Osteoblast (primary cell): ENCODE data around the gene EYS. TPM values are rescaled to one million over a fixed set of nuclear protein-coding genes. Genes with fewer than 3 reads are reported as not detected.

Experiments used
- DNase-seq: peaks from one replicate; pipeline ENCODE4 v3.0.0; 2011; ENCODE audit warnings: low spot score, mixed read lengths; ENCODE audit not compliant: insufficient read length; ENCODE audit errors: missing footprints
- H2AFZ ChIP-seq: 2 replicates; pipeline ENCODE4 v1.6.0; 2011; ENCODE audit warnings: mild to moderate bottlenecking, low read length
- H3K27ac ChIP-seq: 2 replicates; pipeline ENCODE4 v1.5.1; 2011; ENCODE audit warnings: mild to moderate bottlenecking, low read depth, low read length, moderate library complexity
- H3K27me3 ChIP-seq: 2 replicates; pipeline ENCODE4 v1.6.0; 2012; ENCODE audit warnings: mild to moderate bottlenecking, control low read depth, inconsistent platforms, low read length, moderate library complexity; ENCODE audit not compliant: insufficient read depth
- H3K36me3 ChIP-seq: 2 replicates; pipeline ENCODE4 v1.5.1; 2011; ENCODE audit warnings: mild to moderate bottlenecking, low read length, control low read depth, moderate library complexity; ENCODE audit not compliant: insufficient read depth
- H3K4me1 ChIP-seq: 2 replicates; pipeline ENCODE4 v1.5.1; 2011; ENCODE audit warnings: mild to moderate bottlenecking, low read length, control low read depth, moderate library complexity; ENCODE audit not compliant: insufficient read depth
- H3K4me2 ChIP-seq: 2 replicates; pipeline ENCODE4 v1.6.0; 2011; ENCODE audit warnings: mild to moderate bottlenecking, low read length; ENCODE audit not compliant: insufficient read depth
- H3K4me3 ChIP-seq: fragments of 200-600 bp; sonication (generic); 3 replicates; pipeline ENCODE4 v1.5.1; 2012; ENCODE audit warnings: mild to moderate bottlenecking, low read length, inconsistent platforms; ENCODE audit not compliant: insufficient read depth
- H3K79me2 ChIP-seq: 2 replicates; pipeline ENCODE4 v1.6.0; 2012; ENCODE audit warnings: mild to moderate bottlenecking, low read length, control low read depth, inconsistent platforms; ENCODE audit not compliant: insufficient read depth
- H3K9me3 ChIP-seq: 2 replicates; pipeline ENCODE4 v1.5.1; 2011; ENCODE audit warnings: low read depth, low read length, control low read depth
- H4K20me1 ChIP-seq: 2 replicates; pipeline ENCODE4 v1.6.0; 2012; ENCODE audit warnings: mild to moderate bottlenecking, low read length, control low read depth; ENCODE audit not compliant: insufficient read depth
- total RNA-seq: library from RNA; depleted of rRNA; stranded (reverse); fragments of >200 nt; gene quantifications from 2 replicates; pipeline ENCODE4 v1.2.3, GENCODE V29; 2012
- TF ChIP-seq, protein P1 (sequence below): IDR thresholded peaks from 2 replicates; pipeline ENCODE4 v1.5.1; 2011; ENCODE audit warnings: mild to moderate bottlenecking, low read depth, low read length, moderate library complexity; ENCODE audit errors: extremely low read depth

Gene EYS
- total RNA-seq, 1 donor, result under 0.01 TPM

DNA sequence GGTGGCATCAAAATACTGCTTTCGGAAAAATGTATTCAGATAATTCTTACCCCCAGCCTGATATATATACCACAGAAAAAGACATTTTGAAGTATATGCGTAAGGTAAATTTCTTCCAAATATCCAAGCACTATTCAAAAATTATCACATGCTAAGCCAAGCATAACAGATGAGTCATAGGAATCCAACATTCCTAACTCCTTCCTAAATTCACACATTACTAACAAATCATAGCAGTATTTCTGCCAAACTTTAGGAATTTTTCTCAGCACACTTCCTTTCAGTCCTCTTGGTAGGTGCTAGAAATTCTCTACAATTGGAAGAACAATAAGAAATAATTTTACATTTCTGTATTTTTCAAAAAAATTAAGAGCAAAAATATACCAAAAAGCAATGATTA is 417.5 kb downstream of the EYS start:
- no peak overlapping the region for H3K27ac ChIP-seq
- TF ChIP-seq, protein P1, sequence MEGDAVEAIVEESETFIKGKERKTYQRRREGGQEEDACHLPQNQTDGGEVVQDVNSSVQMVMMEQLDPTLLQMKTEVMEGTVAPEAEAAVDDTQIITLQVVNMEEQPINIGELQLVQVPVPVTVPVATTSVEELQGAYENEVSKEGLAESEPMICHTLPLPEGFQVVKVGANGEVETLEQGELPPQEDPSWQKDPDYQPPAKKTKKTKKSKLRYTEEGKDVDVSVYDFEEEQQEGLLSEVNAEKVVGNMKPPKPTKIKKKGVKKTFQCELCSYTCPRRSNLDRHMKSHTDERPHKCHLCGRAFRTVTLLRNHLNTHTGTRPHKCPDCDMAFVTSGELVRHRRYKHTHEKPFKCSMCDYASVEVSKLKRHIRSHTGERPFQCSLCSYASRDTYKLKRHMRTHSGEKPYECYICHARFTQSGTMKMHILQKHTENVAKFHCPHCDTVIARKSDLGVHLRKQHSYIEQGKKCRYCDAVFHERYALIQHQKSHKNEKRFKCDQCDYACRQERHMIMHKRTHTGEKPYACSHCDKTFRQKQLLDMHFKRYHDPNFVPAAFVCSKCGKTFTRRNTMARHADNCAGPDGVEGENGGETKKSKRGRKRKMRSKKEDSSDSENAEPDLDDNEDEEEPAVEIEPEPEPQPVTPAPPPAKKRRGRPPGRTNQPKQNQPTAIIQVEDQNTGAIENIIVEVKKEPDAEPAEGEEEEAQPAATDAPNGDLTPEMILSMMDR, result no peak

DNA sequence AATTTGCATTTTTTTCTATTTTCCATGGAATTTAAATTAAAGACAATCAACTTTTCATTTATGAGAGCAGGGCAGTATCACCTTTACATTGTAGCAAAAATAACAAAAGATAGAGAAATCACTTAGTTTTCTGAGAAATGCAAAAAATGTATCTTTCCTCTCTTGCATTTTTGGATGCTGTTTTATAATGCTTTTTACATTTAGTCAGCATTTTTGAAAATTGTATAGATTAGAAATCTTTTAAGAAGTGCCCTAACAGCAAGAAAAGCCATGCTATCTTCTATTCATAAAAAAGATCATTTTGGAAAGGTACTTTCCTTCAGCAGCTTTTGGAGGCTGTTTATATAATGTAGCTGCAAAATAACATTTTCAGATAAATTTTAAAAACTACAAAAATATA is 421.8 kb downstream of the EYS start:
- no peaks in the 10 kb centered on the region for H3K4me1 ChIP-seq
- no peaks in the 10 kb centered on the region for H3K9me3 ChIP-seq
- no peaks in the 10 kb centered on the region for H3K27me3 ChIP-seq
- H3K4me2 ChIP-seq, result no peak overlapping the region
- TF ChIP-seq, protein P1, result no peak
- no peaks in the 10 kb centered on the region for H3K79me2 ChIP-seq
- no peak overlapping the region for H3K4me3 ChIP-seq
- H3K36me3 ChIP-seq, result no peaks in the 10 kb centered on the region
- no peak overlapping the region for H2AFZ ChIP-seq
- H4K20me1 ChIP-seq, result no peaks in the 10 kb centered on the region
- H3K27ac ChIP-seq, result no peak overlapping the region
- DNase-seq, result no peak

More for the DNA sequence above, 417.5 kb downstream of the EYS start:
- Histone ChIP-seq H4K20me1 (no peaks in the 10 kb centered on the region), H2AFZ (no peak overlapping the region), H3K4me2 (no peak overlapping the region), H3K9me3 (no peaks in the 10 kb centered on the region), H3K36me3 (no peaks in the 10 kb centered on the region), H3K27me3 (no peaks in the 10 kb centered on the region), H3K4me3 (no peak overlapping the region), H3K4me1 (no peaks in the 10 kb centered on the region), H3K79me2 (no peaks in the 10 kb centered on the region)
- no peak for DNase-seq

DNA sequence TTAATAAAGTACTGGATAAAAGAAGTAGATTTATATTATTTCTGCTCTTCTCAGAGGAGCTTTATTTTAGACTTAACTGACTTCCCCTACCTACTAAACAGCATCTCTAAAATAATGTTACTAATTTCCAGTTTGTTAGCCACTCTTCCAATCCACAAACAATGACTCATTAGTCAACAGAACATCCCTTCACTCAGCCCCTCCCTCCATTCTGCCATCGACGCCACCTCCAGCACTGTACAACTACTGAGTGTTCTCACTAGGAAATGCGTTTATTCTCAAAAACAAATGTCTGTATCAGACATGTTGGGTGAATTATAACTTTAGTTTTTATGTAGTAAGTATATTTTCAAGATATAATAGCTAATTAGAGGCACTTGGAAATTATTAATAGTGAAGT is 427.0 kb downstream of the EYS start:
- TF ChIP-seq, protein P1, result no peak
- H3K4me1 ChIP-seq, result no peaks in the 10 kb centered on the region
- no peak for DNase-seq
- H3K9me3 ChIP-seq, result no peaks in the 10 kb centered on the region
- H4K20me1 ChIP-seq, result no peaks in the 10 kb centered on the region
- no peaks in the 10 kb centered on the region for H3K79me2 ChIP-seq
- H3K36me3 ChIP-seq, result no peaks in the 10 kb centered on the region
- H3K27me3 ChIP-seq, result no peaks in the 10 kb centered on the region
- H2AFZ ChIP-seq, result no peak overlapping the region
- H3K27ac ChIP-seq, result no peak overlapping the region
- no peak overlapping the region for H3K4me2 ChIP-seq
- H3K4me3 ChIP-seq, result no peak overlapping the region

DNA sequence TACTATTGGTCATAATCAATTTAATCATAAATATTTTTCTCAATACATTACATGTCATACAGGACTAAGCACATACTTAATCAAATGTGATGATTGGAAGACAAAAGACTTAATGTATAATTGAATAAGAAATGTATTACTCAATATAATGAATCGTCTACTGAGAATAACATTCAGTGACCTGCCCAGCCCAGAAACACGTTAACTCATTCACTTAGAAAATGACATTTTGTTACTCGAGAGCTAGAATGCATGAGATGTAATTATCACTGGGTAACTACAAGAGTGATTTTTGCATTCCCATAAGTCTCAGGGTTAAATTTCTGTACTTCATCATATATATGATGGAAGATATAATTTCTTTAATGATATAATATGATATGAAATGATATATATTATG is 444.8 kb downstream of the EYS start:
- Histone ChIP-seq H4K20me1 (no peaks in the 10 kb centered on the region), H3K79me2 (no peaks in the 10 kb centered on the region), H3K36me3 (no peaks in the 10 kb centered on the region), H3K4me3 (no peak overlapping the region), H3K27ac (no peak overlapping the region), H3K9me3 (peaks cover 2% of the 10 kb centered on the region), H3K4me2 (no peak overlapping the region), H2AFZ (no peak overlapping the region), H3K4me1 (no peaks in the 10 kb centered on the region), H3K27me3 (no peaks in the 10 kb centered on the region)
- TF ChIP-seq, protein P1, result no peak
- no peak for DNase-seq
